Sigmoid colon (tissue), 4 donors: ENCODE measurements around the gene SH3GLB2.

ENCODE experiments used
- EP300 ChIP-seq, 4 donors: sonication (generic); formaldehyde crosslinking; IDR thresholded peaks; one replicate each; pipeline ENCODE4 v1.6.1; 2017; ENCODE audit warnings: antibody characterized with exemption in 4 of 4
- POLR2A ChIP-seq, 2 donors: fragments of 450-650 bp; IDR thresholded peaks; one replicate each; pipeline ENCODE4 v1.6.1; 2016; ENCODE audit warnings: antibody characterized with exemption in 2 of 2, mild to moderate bottlenecking in 2 of 2, moderate library complexity in 2 of 2
- POLR2AphosphoS5 ChIP-seq, 4 donors: sonication (generic); formaldehyde crosslinking; IDR thresholded peaks; one replicate each; pipeline ENCODE4 v1.6.1; 2017; ENCODE audit warnings: antibody characterized with exemption in 4 of 4
- TF ChIP-seq, protein P1 (sequence below), 4 experiments: fragments of 450-650 bp in 3 of 4; fragments of 200-600 bp in 1 of 4; IDR thresholded peaks; one replicate each; pipeline ENCODE4 v1.5.1; 2016 to 2019; ENCODE audit warnings: antibody characterized with exemption in 4 of 4, mild to moderate bottlenecking in 3 of 4, moderate library complexity in 2 of 4

DNA sequence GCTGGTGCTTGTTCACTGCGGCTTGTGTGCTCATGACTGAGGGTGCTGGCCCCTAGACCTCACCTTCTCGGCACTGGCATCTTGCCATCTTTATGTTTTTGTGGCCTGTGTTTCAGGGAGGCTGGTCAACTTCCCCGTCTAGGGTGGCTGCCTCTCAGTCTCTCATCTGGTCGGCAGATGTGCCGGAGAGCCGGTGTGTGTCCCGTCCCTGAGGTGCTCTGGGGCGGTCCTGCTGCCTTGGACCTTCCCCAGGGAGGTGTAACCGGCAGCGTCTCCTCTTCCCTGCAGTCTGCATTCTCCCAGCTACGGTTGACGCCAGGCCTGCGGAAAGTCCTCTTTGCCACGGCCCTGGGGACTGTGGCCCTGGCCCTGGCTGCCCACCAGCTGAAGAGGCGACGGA lies 13.9 kb upstream of the SH3GLB2 start:
- TF ChIP-seq POLR2AphosphoS5 (IDR thresholded peaks at IDR 0.05) (no peak), EP300 (IDR thresholded peaks at IDR 0.05) (no peak), POLR2A (IDR thresholded peaks at IDR 0.05) (no peak)
- TF ChIP-seq, protein P1, sequence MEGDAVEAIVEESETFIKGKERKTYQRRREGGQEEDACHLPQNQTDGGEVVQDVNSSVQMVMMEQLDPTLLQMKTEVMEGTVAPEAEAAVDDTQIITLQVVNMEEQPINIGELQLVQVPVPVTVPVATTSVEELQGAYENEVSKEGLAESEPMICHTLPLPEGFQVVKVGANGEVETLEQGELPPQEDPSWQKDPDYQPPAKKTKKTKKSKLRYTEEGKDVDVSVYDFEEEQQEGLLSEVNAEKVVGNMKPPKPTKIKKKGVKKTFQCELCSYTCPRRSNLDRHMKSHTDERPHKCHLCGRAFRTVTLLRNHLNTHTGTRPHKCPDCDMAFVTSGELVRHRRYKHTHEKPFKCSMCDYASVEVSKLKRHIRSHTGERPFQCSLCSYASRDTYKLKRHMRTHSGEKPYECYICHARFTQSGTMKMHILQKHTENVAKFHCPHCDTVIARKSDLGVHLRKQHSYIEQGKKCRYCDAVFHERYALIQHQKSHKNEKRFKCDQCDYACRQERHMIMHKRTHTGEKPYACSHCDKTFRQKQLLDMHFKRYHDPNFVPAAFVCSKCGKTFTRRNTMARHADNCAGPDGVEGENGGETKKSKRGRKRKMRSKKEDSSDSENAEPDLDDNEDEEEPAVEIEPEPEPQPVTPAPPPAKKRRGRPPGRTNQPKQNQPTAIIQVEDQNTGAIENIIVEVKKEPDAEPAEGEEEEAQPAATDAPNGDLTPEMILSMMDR (IDR thresholded peaks at IDR 0.05) = no peak
